Ammon's horn (tissue), 1 donor: ENCODE measurements around the gene ZDHHC4.
"Not testable (repeated sequence)": the region's sequence is repeated elsewhere in the genome, so short reads cannot be mapped to it uniquely, and the experiment has no call there.

Source experiments
- DNase-seq: peaks from one replicate; pipeline ENCODE4 v3.0.0-alpha.2; 2016; ENCODE audit warnings: low spot score

The ZDHHC4 gene

GRCh38 chr7:6562106-6562505 lies 15.1 kb upstream of the ZDHHC4 start:
- DNase-seq: no peak

GRCh38 chr7:6563936-6564770 lies 13.1 kb upstream of the ZDHHC4 start:
- DNase-seq: peak; percentile 33

- DNase-seq: no peak
These were observed 11.6 kb upstream of the ZDHHC4 start for GRCh38 chr7:6565655-6566054.

- no peak for DNase-seq
These were observed 9.4 kb upstream of the ZDHHC4 start for GRCh38 chr7:6567886-6568285.

GRCh38 chr7:6571160-6571779 lies 6.0 kb upstream of the ZDHHC4 start:
- no peak for DNase-seq

GRCh38 chr7:6575281-6576023 lies 1.8 kb upstream of the ZDHHC4 start:
- DNase-seq: no peak

- no peak for DNase-seq
These were observed 1.0 kb upstream of the ZDHHC4 start for GRCh38 chr7:6576024-6576866.

GRCh38 chr7:6576867-6577368 lies 336 bp upstream of the ZDHHC4 start:
- DNase-seq: not testable (repeated sequence)

GRCh38 chr7:6578114-6579084 lies 1.1 kb downstream of the ZDHHC4 start:
- no peak for DNase-seq

GRCh38 chr7:6579446-6579845 lies 2.2 kb downstream of the ZDHHC4 start:
- no peak for DNase-seq

GRCh38 chr7:6585746-6586432 lies 8.6 kb downstream of the ZDHHC4 start:
- DNase-seq: not testable (repeated sequence)

GRCh38 chr7:6588566-6588965 lies 11.3 kb downstream of the ZDHHC4 start:
- no peak for DNase-seq

GRCh38 chr7:6589151-6589828 lies 12.0 kb downstream of the ZDHHC4 start:
- DNase-seq: no peak

GRCh38 chr7:6589829-6590644 lies 12.8 kb downstream of the ZDHHC4 start, which contains the start of gene INTS15:
Gene INTS15, plus strand, starts transcription at chr7:6590021. Its CDS starts 263 bp downstream, at chr7:6590284.
- DNase-seq: peak; percentile 59

- no peak for DNase-seq
These were observed 13.4 kb downstream of the ZDHHC4 start for GRCh38 chr7:6590645-6591110.

- no peak for DNase-seq
These were observed 22.8 kb downstream of the ZDHHC4 start for GRCh38 chr7:6600093-6600492.

- DNase-seq: no peak
These were observed 27.2 kb downstream of the ZDHHC4 start for GRCh38 chr7:6604458-6604857.
